Measurements from ENCODE around the gene POU6F2. TPM values are rescaled to one million over a fixed set of nuclear protein-coding genes. Genes with fewer than 3 reads are reported as not detected.

POU6F2 gene
- total RNA-seq, 1 experiment from 2014 or later = not detected

GRCh38 chr7:39240864-39241263 lies 263.2 kb downstream of the POU6F2 start:
- Histone ChIP-seq H3K27ac (ENCODE audit: low read length) (no peak overlapping the region), H4K20me1 (ENCODE audit: low read length) (no peaks in the 10 kb centered on the region), H3K27me3 (ENCODE audit: low read length) (peaks cover 48% of the 10 kb centered on the region), H2AFZ (ENCODE audit: low read length) (no peak overlapping the region), H3F3A (ENCODE audit: low read length, unreplicated experiment) (no peaks in the 10 kb centered on the region), H3K36me3 (ENCODE audit: low read depth, low read length) (no peaks in the 10 kb centered on the region), H3K9ac (ENCODE audit: low read length) (no peak overlapping the region), H3K9me3 (ENCODE audit: low read length) (no peaks in the 10 kb centered on the region), H3K9me2 (replicated peaks; ENCODE audit: low read length) (no peaks in the 10 kb centered on the region), H3K4me3 (ENCODE audit: low read length) (no peak overlapping the region), H3K79me2 (ENCODE audit: low read length) (no peaks in the 10 kb centered on the region), H3K4me1 (ENCODE audit: insufficient read depth, low read length) (no peaks in the 10 kb centered on the region), H3K4me2 (ENCODE audit: low read length) (no peak overlapping the region)
- TF ChIP-seq EZH2 (IDR thresholded peaks at IDR 0.05; ENCODE audit: low read length, unreplicated experiment) = no peak
- TF ChIP-seq EZH2phosphoT487 (IDR thresholded peaks at IDR 0.05; ENCODE audit: borderline replicate concordance, low read length) = no peak
- ChIA-PET CTCF (no interaction called here), POLR2A (ENCODE audit: unreplicated experiment) (no interaction called here)
- intact Hi-C loops (cut with micrococcal nuclease) = no loop called here
- no peak for ATAC-seq
- BruUV-seq (replicated peaks) = no TSS peak
- peak; percentile 26 for DNase-seq

- Histone ChIP-seq H2AFZ (ENCODE audit: low read length) (no peak overlapping the region), H3K4me1 (ENCODE audit: insufficient read depth, low read length) (no peaks in the 10 kb centered on the region), H3K9me3 (ENCODE audit: low read length) (no peaks in the 10 kb centered on the region), H3K9me2 (replicated peaks; ENCODE audit: low read length) (no peaks in the 10 kb centered on the region), H3K79me2 (ENCODE audit: low read length) (no peaks in the 10 kb centered on the region), H3K27me3 (ENCODE audit: low read length) (peaks cover 58% of the 10 kb centered on the region), H3K9ac (ENCODE audit: low read length) (no peak overlapping the region), H3K4me3 (ENCODE audit: low read length) (no peak overlapping the region), H3K36me3 (ENCODE audit: low read depth, low read length) (no peaks in the 10 kb centered on the region), H3F3A (ENCODE audit: low read length, unreplicated experiment) (no peaks in the 10 kb centered on the region), H3K4me2 (ENCODE audit: low read length) (no peak overlapping the region), H4K20me1 (ENCODE audit: low read length) (no peaks in the 10 kb centered on the region), H3K27ac (ENCODE audit: low read length) (no peak overlapping the region)
- POLR2A ChIA-PET (ENCODE audit: unreplicated experiment) = no interaction called here
- DNase-seq (no peak), ATAC-seq (no peak)
- TF ChIP-seq EZH2phosphoT487 (IDR thresholded peaks at IDR 0.05; ENCODE audit: borderline replicate concordance, low read length) (no peak), EZH2 (IDR thresholded peaks at IDR 0.05; ENCODE audit: low read length, unreplicated experiment) (no peak)
- TF ChIP-seq, protein P1, sequence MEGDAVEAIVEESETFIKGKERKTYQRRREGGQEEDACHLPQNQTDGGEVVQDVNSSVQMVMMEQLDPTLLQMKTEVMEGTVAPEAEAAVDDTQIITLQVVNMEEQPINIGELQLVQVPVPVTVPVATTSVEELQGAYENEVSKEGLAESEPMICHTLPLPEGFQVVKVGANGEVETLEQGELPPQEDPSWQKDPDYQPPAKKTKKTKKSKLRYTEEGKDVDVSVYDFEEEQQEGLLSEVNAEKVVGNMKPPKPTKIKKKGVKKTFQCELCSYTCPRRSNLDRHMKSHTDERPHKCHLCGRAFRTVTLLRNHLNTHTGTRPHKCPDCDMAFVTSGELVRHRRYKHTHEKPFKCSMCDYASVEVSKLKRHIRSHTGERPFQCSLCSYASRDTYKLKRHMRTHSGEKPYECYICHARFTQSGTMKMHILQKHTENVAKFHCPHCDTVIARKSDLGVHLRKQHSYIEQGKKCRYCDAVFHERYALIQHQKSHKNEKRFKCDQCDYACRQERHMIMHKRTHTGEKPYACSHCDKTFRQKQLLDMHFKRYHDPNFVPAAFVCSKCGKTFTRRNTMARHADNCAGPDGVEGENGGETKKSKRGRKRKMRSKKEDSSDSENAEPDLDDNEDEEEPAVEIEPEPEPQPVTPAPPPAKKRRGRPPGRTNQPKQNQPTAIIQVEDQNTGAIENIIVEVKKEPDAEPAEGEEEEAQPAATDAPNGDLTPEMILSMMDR (conservative IDR thresholded peaks at IDR 0.05; ENCODE audit: low read depth, low read length) = no peak
- no TSS peak for BruUV-seq (replicated peaks)
- CTCF ChIA-PET = no interaction called here
- intact Hi-C loops (cut with micrococcal nuclease) = no loop called here
Measured at GRCh38 chr7:39247576-39247975, 269.9 kb downstream of the POU6F2 start.

- no TSS peak for BruUV-seq (replicated peaks)
- POLR2A ChIA-PET (ENCODE audit: unreplicated experiment) = no interaction called here
Measured at GRCh38 chr7:39248041-39248691, 270.5 kb downstream of the POU6F2 start.

More at GRCh38 chr7:39248041-39248691, 270.5 kb downstream of the POU6F2 start:
- Histone ChIP-seq H2AFZ (ENCODE audit: low read length) (no peak overlapping the region), H4K20me1 (ENCODE audit: low read length) (no peaks in the 10 kb centered on the region), H3K4me2 (ENCODE audit: low read length) (no peak overlapping the region), H3K4me3 (ENCODE audit: low read length) (no peak overlapping the region), H3F3A (ENCODE audit: low read length, unreplicated experiment) (no peaks in the 10 kb centered on the region), H3K9me2 (replicated peaks; ENCODE audit: low read length) (no peaks in the 10 kb centered on the region), H3K79me2 (ENCODE audit: low read length) (no peaks in the 10 kb centered on the region), H3K27me3 (ENCODE audit: low read length) (peaks cover 63% of the 10 kb centered on the region), H3K27ac (ENCODE audit: low read length) (no peak overlapping the region), H3K9ac (ENCODE audit: low read length) (no peak overlapping the region), H3K4me1 (ENCODE audit: insufficient read depth, low read length) (no peaks in the 10 kb centered on the region), H3K36me3 (ENCODE audit: low read depth, low read length) (no peaks in the 10 kb centered on the region), H3K9me3 (ENCODE audit: low read length) (no peaks in the 10 kb centered on the region)
- CTCF ChIA-PET = no interaction called here
- DNase-seq (no peak), ATAC-seq (no peak)
- TF ChIP-seq, protein P1 (conservative IDR thresholded peaks at IDR 0.05; ENCODE audit: low read depth, low read length) = no peak
- TF ChIP-seq EZH2 (IDR thresholded peaks at IDR 0.05; ENCODE audit: low read length, unreplicated experiment) = no peak
- no peak for TF ChIP-seq EZH2phosphoT487 (IDR thresholded peaks at IDR 0.05; ENCODE audit: borderline replicate concordance, low read length)
- intact Hi-C loops (cut with micrococcal nuclease) = no loop called here

All from PC-3 (cell line).